Prostate gland (tissue), 2 donors: ENCODE data around the gene MPP2. TPM values are rescaled to one million over a fixed set of nuclear protein-coding genes. Genes with fewer than 3 reads are reported as not detected.
"Not testable (repeated sequence)": the region's sequence is repeated elsewhere in the genome, so short reads cannot be mapped to it uniquely, and the experiment has no call there.

Source experiments
- DNase-seq: peaks from one replicate; pipeline ENCODE4 v3.0.0-alpha.2; 2019; ENCODE audit warnings: low spot score
- H3K27ac ChIP-seq, 2 donors: fragments of 200-600 bp; sonication (generic); 2 replicates each; pipeline ENCODE4 v1.5.1; 2017 to 2019
- H3K27me3 ChIP-seq: fragments of 200-600 bp; sonication (generic); replicated peaks from 2 replicates; pipeline ENCODE4 v1.5.1; 2019; ENCODE audit not compliant: insufficient read depth
- H3K36me3 ChIP-seq, 2 donors: fragments of 200-600 bp; sonication (generic); 1 replicate in 1 of 2; 2 replicates in 1 of 2; pipeline versions ENCODE4 v1.5.1 to v1.8.1; 2017 to 2019
- H3K4me1 ChIP-seq: fragments of 200-600 bp; sonication (generic); replicated peaks from 2 replicates; pipeline ENCODE4 v1.5.1; 2019
- H3K4me3 ChIP-seq, 2 donors: fragments of 200-600 bp; sonication (generic); 2 replicates each; pipeline ENCODE4 v1.5.1; 2017 to 2019
- H3K9me3 ChIP-seq: fragments of 200-600 bp; sonication (generic); 2 replicates; pipeline ENCODE4 v1.5.1; 2017
- POLR2A ChIP-seq: fragments of 450-650 bp; IDR thresholded peaks from one replicate; pipeline ENCODE4 v1.6.1; 2016; ENCODE audit warnings: antibody characterized with exemption, mild to moderate bottlenecking
- POLR2AphosphoS5 ChIP-seq: sonication (generic); formaldehyde crosslinking; IDR thresholded peaks from one replicate; pipeline ENCODE4 v1.6.1; 2017; ENCODE audit warnings: antibody characterized with exemption
- WGBS: methylation state at CpG from one replicate; pipeline ENCODE4 v1.1.5; 2018; 5-methylcytosine and 5-hydroxymethylcytosine counted together
- intact Hi-C: fragments of 100-400 bp; cut with DNase I; formaldehyde crosslinking; loops from one replicate; pipeline ENCODE4 v1.14.2; 2022
- total RNA-seq, 2 donors: library from RNA; depleted of rRNA; stranded (reverse); fragments of >200 nt; gene quantifications; one replicate each; pipeline ENCODE4 v1.1.0, GENCODE V29; 2016
- TF ChIP-seq, protein P1 (sequence below), 4 experiments: fragments of 200-600 bp in 2 of 4; fragments of 450-650 bp in 2 of 4; sonication (generic) in 2 of 4; IDR thresholded peaks; 1 replicate in 3 of 4; 2 replicates in 1 of 4; pipeline ENCODE4 v1.5.1; 2016 to 2019; ENCODE audit warnings: antibody characterized with exemption in 4 of 4, mild to moderate bottlenecking in 2 of 4, moderate library complexity in 2 of 4

Gene MPP2
- total RNA-seq, 2 donors from 2014 or later = 14.9 to 17.7 TPM

DNA sequence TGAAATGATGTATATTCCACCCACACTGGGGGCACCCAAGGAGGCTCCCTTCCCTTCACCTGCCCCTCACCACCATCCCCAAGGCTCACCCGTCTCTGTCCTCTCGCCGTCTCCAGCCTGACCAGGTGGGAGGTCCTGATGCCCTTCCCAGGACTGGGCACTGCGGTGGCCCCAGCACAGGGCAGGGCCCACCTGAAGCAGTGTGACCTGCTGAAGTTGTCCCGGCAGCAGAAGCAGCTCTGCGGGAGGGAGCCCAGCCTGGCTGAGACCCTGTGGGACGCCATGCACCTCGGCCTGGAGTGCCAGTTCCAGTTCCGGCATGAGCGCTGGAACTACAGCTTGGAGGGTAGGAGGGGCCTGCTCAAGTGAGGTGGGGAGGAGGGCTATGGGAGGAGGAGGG is 25.0 kb upstream of the MPP2 start:
- no peak overlapping the region for H3K4me3 ChIP-seq
- H3K9me3 ChIP-seq = no peaks in the 10 kb centered on the region
- no peaks in the 10 kb centered on the region for H3K27me3 ChIP-seq
- H3K4me1 ChIP-seq = no peaks in the 10 kb centered on the region
- no peak overlapping the region for H3K27ac ChIP-seq
- DNase-seq = no peak
- 84% methylated on average over 10 of the region's 10 CpGs for WGBS
- TF ChIP-seq POLR2A (no peak), POLR2AphosphoS5 (no peak)
- TF ChIP-seq, protein P1, sequence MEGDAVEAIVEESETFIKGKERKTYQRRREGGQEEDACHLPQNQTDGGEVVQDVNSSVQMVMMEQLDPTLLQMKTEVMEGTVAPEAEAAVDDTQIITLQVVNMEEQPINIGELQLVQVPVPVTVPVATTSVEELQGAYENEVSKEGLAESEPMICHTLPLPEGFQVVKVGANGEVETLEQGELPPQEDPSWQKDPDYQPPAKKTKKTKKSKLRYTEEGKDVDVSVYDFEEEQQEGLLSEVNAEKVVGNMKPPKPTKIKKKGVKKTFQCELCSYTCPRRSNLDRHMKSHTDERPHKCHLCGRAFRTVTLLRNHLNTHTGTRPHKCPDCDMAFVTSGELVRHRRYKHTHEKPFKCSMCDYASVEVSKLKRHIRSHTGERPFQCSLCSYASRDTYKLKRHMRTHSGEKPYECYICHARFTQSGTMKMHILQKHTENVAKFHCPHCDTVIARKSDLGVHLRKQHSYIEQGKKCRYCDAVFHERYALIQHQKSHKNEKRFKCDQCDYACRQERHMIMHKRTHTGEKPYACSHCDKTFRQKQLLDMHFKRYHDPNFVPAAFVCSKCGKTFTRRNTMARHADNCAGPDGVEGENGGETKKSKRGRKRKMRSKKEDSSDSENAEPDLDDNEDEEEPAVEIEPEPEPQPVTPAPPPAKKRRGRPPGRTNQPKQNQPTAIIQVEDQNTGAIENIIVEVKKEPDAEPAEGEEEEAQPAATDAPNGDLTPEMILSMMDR (IDR thresholded peaks at IDR 0.05) = no peak
- no peaks in the 10 kb centered on the region for H3K36me3 ChIP-seq
- intact Hi-C loops = no loop called here

DNA sequence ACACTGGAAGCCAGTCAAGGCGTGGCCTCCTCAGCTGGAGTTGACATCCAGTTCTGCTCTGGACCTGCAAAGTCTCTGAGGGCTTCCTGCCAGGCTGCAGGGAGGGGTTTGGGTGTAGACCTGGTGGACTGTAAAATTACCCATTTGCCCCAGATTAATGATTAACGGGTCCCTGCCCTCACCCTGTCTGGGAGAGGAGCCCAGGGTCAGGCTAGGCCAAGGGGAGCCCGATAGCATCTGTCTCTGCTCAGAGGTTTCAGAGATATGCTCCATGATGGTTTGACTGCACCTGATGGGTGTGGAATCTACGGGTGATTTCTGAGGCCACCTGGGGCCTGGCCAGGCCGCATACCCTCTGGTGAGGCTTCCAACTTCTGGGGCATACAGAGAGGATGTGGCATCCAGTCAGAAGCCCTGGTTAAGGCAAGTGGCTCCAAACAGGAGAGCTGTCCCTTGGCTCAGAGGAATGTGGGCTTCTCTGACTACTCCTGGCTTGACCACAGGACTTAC is 23.8 kb upstream of the MPP2 start:
- no peaks in the 10 kb centered on the region for H3K36me3 ChIP-seq
- intact Hi-C loops = no loop called here
- no peak for DNase-seq
- WGBS = 90% methylated on average over 5 of the region's 5 CpGs
- H3K27ac ChIP-seq = no peak overlapping the region
- TF ChIP-seq POLR2A (no peak), POLR2AphosphoS5 (no peak)
- TF ChIP-seq, protein P1 (IDR thresholded peaks at IDR 0.05) = no peak
- H3K4me1 ChIP-seq = no peaks in the 10 kb centered on the region
- no peaks in the 10 kb centered on the region for H3K27me3 ChIP-seq
- H3K4me3 ChIP-seq = no peak overlapping the region
- H3K9me3 ChIP-seq = no peaks in the 10 kb centered on the region

DNA sequence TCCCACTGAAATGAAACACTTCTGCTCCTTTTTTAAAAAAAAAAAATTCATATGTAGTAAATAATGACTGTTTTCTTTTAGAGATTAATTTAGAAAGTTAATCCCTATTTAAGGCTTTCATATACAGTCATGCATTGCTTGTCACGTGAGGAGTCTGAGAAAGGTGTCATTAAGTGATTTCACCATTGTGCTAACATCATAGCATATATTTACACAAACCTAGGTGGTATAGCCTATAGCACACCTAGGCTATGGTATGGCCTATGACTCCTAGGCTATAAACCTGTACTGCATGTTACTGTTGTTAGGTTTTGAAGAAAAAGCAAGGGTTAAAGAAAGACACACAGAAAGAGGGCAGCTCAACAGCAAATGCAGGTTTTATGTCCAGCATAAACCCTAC is 21.3 kb upstream of the MPP2 start:
- no peak for TF ChIP-seq POLR2A
- TF ChIP-seq POLR2AphosphoS5 = no peak
- TF ChIP-seq, protein P1 (IDR thresholded peaks at IDR 0.05) = no peak
- intact Hi-C loops = no loop called here
- Histone ChIP-seq H3K4me3 (no peak overlapping the region), H3K27me3 (no peaks in the 10 kb centered on the region), H3K27ac (no peak overlapping the region), H3K36me3 (no peaks in the 10 kb centered on the region), H3K9me3 (no peaks in the 10 kb centered on the region), H3K4me1 (no peaks in the 10 kb centered on the region)
- 91% methylated on average over 1 of the region's 1 CpG for WGBS
- no peak for DNase-seq

DNA sequence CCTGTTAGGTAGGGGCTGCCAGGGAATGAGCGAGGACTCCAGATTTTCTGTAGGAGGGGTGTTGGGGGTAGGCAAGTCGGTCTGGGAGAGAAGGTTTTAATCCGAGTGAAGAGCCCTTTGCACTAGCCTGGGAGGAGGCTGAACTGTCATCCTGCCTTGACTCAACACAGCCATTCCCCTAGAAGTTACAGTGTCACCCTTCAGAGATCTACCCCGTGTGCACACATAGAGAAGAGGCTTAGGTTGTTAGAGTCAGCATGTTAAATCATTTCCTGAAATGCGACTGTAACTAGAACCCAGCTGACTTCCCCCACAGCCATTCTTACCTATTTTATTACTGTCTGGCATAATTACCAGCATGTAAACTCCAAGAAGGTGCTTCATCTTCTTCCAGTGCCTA is 20.6 kb upstream of the MPP2 start:
- H3K4me1 ChIP-seq, H3K9me3 ChIP-seq, H3K27me3 ChIP-seq, H3K4me3 ChIP-seq, H3K27ac ChIP-seq, intact Hi-C loops, DNase-seq, H3K36me3 ChIP-seq: not testable (repeated sequence)
- WGBS = 15% methylated on average over 5 of the region's 5 CpGs

DNA sequence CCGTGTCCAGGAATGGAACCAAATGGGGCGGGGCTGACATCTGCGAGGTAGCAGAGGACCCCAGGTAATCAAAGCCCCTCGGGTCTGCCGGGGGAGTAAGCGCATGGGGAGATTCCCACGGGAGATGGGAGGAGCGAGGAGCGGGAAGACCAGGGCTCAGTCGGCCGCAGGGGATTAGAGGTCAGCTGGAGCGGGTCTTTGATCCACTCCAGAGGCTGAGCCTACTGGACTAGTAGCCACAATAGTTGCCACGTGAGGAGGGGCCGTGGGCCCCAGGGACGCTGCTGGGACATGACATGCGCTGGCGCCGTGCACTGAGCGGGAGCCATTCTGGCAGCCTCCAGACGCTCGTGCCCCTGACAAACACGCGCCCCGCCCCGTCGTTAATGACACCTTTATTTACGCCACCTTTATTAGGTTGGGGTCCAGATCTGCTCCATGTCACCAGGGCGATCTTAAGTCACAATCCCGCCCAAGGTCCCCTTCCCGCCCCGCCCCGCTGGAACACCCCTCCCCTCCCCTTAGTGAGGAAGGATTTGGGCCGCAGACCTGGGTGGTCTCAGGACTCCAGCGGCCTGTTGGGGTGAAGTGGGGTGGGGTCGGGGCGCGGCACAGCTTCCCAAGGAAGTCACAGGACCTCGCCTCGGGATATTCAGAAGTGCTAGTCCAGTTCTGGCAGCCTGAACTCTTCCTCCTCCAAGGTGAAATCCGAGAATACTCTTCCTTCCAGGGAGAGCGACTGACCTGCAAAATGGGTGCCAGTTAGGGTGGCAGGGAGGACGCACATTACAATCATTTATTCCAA is 19.9 kb upstream of the MPP2 start:
- 5% methylated on average over 38 of the region's 42 CpGs for WGBS
- intact Hi-C loops = no loop called here
- TF ChIP-seq, protein P1 (IDR thresholded peaks at IDR 0.05) = no peak
- Histone ChIP-seq H3K4me1 (no peaks in the 10 kb centered on the region), H3K36me3 (no peaks in the 10 kb centered on the region), H3K4me3 (peak overlapping the region; percentile 24 to 35), H3K27me3 (no peaks in the 10 kb centered on the region), H3K27ac (peak overlapping the region in 1 of 2 donors; percentile 8), H3K9me3 (no peaks in the 10 kb centered on the region)
- DNase-seq = peak; percentile 13
